GM18909 (cell line): Measurements from ENCODE around the gene PCNX3.
"Not testable (repeated sequence)": the region's sequence is repeated elsewhere in the genome, so short reads cannot be mapped to it uniquely, and the experiment has no call there.

Experiments
- ATAC-seq: cut with Tn5 transposase; IDR thresholded peaks from one replicate; pipeline ENCODE4 v1.9.1; 2021; ENCODE audit warnings: mild to moderate bottlenecking; ENCODE audit not compliant: unreplicated experiment, poor library complexity

PCNX3 gene

GRCh38 chr11:65637032-65637557 is 21.5 kb downstream of the PCNX3 start:
- ATAC-seq = no peak

- ATAC-seq = peak; percentile 44
Measured at GRCh38 chr11:65637794-65638419, 22.3 kb downstream of the PCNX3 start, which contains the start of gene SIPA1. SIPA1 (plus strand) TSS chr11:65638101; CDS start chr11:65640922, 2,821 bp downstream.

- ATAC-seq = not testable (repeated sequence)
Measured at GRCh38 chr11:65639228-65639597, 23.6 kb downstream of the PCNX3 start.

- peak; percentile 39 for ATAC-seq
Measured at GRCh38 chr11:65639623-65640482, 24.3 kb downstream of the PCNX3 start.

GRCh38 chr11:65640483-65641296 is 25.1 kb downstream of the PCNX3 start:
- ATAC-seq = peak; percentile 3

GRCh38 chr11:65641297-65642013 is 25.9 kb downstream of the PCNX3 start:
- no peak for ATAC-seq

GRCh38 chr11:65642014-65642671 is 26.6 kb downstream of the PCNX3 start:
- no peak for ATAC-seq

- ATAC-seq = no peak
Measured at GRCh38 chr11:65643971-65644370, 28.4 kb downstream of the PCNX3 start.

GRCh38 chr11:65644837-65645236 is 29.3 kb downstream of the PCNX3 start:
- no peak for ATAC-seq

GRCh38 chr11:65645710-65646109 is 30.1 kb downstream of the PCNX3 start:
- no peak for ATAC-seq

- no peak for ATAC-seq
Measured at GRCh38 chr11:65646288-65646957, 30.8 kb downstream of the PCNX3 start.

GRCh38 chr11:65646958-65647701 is 31.6 kb downstream of the PCNX3 start:
- no peak for ATAC-seq

- no peak for ATAC-seq
Measured at GRCh38 chr11:65648997-65649493, 33.5 kb downstream of the PCNX3 start.

- no peak for ATAC-seq
Measured at GRCh38 chr11:65649656-65650546, 34.3 kb downstream of the PCNX3 start.

GRCh38 chr11:65650547-65651338 is 35.2 kb downstream of the PCNX3 start:
- ATAC-seq = no peak

GRCh38 chr11:65651339-65651588 is 35.7 kb downstream of the PCNX3 start:
- ATAC-seq = no peak
